Karpas-422 (cell line): ENCODE results near the gene NSUN3. TPM values are rescaled to one million over a fixed set of nuclear protein-coding genes. Genes with fewer than 3 reads are reported as not detected.
A peak's percentile ranks its signal among the peaks of the same experiment; 100 is the strongest.

Experiments
- DNase-seq: peaks from one replicate; pipeline ENCODE4 v3.0.0-alpha.2; 2015
- H2AFZ ChIP-seq: fragments of 200-600 bp; sonication (generic); 2 replicates; pipeline ENCODE4 v1.6.1; 2014; ENCODE audit warnings: antibody characterized with exemption, low read length, mixed read lengths
- H3K27ac ChIP-seq: fragments of 200-600 bp; sonication (generic); 2 replicates; pipeline ENCODE4 v1.5.1; 2014; ENCODE audit warnings: mild to moderate bottlenecking, low read length, moderate library complexity
- H3K27me3 ChIP-seq: fragments of 200-600 bp; sonication (generic); 2 replicates; pipeline ENCODE4 v1.6.1; 2014; ENCODE audit warnings: low read length, mixed read lengths
- H3K36me3 ChIP-seq: fragments of 200-600 bp; sonication (generic); 2 replicates; pipeline ENCODE4 v1.6.1; 2014; ENCODE audit warnings: low read length, mixed read lengths; ENCODE audit not compliant: insufficient read depth
- H3K4me1 ChIP-seq: fragments of 200-600 bp; sonication (generic); 2 replicates; pipeline ENCODE4 v1.6.1; 2014; ENCODE audit warnings: mild to moderate bottlenecking, low read length, mixed read lengths
- H3K4me2 ChIP-seq: fragments of 200-600 bp; sonication (generic); 2 replicates; pipeline ENCODE4 v1.6.1; 2014; ENCODE audit warnings: low read length, low read depth, mild to moderate bottlenecking; ENCODE audit not compliant: poor library complexity, severe bottlenecking
- H3K4me3 ChIP-seq: fragments of 200-600 bp; sonication (generic); 2 replicates; pipeline ENCODE4 v1.5.1; 2014; ENCODE audit warnings: mild to moderate bottlenecking, antibody characterized with exemption, low read length, mixed read lengths
- H3K79me2 ChIP-seq: fragments of 200-600 bp; sonication (generic); 2 replicates; pipeline ENCODE4 v1.6.1; 2014; ENCODE audit warnings: mild to moderate bottlenecking, low read length, mixed read lengths
- H3K9ac ChIP-seq: fragments of 200-600 bp; sonication (generic); 2 replicates; pipeline ENCODE4 v1.6.0; 2014; ENCODE audit warnings: low read length
- H3K9me2 ChIP-seq: fragments of 200-600 bp; sonication (generic), shearing (Covaris generic); replicated peaks from 2 replicates; pipeline ENCODE4 v1.6.0; 2014; ENCODE audit warnings: mild to moderate bottlenecking, low read length, moderate library complexity; ENCODE audit not compliant: insufficient read depth
- H3K9me3 ChIP-seq: fragments of 300-700, 200-600 bp; sonication (generic); 2 replicates; pipeline ENCODE4 v1.6.1; 2014; ENCODE audit warnings: low read length, mixed read lengths
- H4K20me1 ChIP-seq: fragments of 200-600 bp; sonication (generic); 2 replicates; pipeline ENCODE4 v1.6.1; 2014; ENCODE audit warnings: mild to moderate bottlenecking, antibody characterized with exemption, low read length, low read depth; ENCODE audit not compliant: insufficient read depth
- total RNA-seq: library from RNA; depleted of rRNA; stranded (reverse); fragments of >200 nt; shearing (Covaris generic); gene quantifications from 2 replicates; pipeline ENCODE4 v1.2.3, GENCODE V29; 2014; ENCODE audit warnings: low replicate concordance

The NSUN3 gene
- total RNA-seq, 1 experiment from 2014 or later = 36.9 TPM

DNA sequence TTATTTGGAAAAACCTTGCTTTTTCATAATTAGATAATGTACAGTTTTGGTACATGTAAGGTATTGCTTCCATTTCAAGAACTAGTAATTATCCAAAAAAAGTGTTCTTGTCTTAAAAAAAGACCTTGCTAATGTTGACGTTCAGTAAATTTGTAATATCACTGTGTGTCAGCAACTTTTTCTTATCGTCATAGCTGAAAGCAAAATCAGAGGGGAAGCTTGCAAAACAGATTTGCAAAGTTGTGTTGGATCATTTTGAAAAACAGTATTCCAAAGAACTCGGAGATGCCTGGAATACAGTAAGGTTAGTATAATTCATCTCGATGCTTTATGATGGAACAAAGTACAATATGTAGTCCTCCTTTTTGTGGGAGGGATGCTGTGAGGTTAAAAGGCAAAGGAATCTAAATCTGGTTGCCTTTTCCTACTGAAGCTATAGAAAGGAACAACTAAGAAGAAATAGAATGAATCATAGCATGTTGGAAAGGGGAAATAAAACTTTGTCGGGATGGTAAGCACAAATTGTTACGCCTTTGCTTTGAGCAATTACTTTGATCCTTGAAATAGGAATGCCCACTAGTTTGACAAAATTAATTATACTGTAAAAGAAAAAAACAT, 1.5 kb downstream of the NSUN3 start:
- Histone ChIP-seq H3K27ac (no peak overlapping the region), H3K36me3 (peaks cover 14% of the 10 kb centered on the region), H2AFZ (no peak overlapping the region), H3K4me1 (peaks cover 49% of the 10 kb centered on the region), H3K27me3 (no peaks in the 10 kb centered on the region), H3K9ac (peak overlapping the region; percentile 82), H3K9me3 (no peaks in the 10 kb centered on the region), H4K20me1 (no peaks in the 10 kb centered on the region), H3K9me2 (no peaks in the 10 kb centered on the region), H3K4me3 (peak overlapping the region; percentile 75), H3K79me2 (peaks cover 70% of the 10 kb centered on the region), H3K4me2 (peak overlapping the region; percentile 96)
- peak; percentile 52 for DNase-seq

DNA sequence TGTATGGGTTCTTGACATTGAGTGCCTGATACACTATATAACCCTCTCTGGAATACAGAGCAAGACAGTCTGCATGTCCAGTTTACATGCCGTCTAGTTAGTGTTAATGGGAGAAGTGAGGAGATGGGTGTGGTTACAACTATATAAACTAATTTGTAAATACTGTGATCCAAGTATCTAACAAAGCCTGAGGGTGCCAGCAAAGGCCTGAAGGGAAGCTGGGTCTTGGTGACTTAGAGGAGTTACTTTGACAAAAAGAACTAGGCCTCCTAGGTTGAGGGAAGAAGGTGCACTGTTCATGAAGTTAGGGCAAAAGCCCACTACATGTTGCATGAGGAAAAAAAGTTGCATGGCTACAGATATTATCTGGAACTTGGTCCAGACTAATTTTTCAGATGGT, 2.3 kb downstream of the NSUN3 start:
- H3K9me2 ChIP-seq = no peaks in the 10 kb centered on the region
- peak overlapping the region; percentile 75 for H3K4me3 ChIP-seq
- H3K9me3 ChIP-seq = no peaks in the 10 kb centered on the region
- H3K36me3 ChIP-seq = peaks cover 14% of the 10 kb centered on the region
- no peak overlapping the region for H2AFZ ChIP-seq
- no peaks in the 10 kb centered on the region for H3K27me3 ChIP-seq
- H3K9ac ChIP-seq = peak overlapping the region; percentile 82
- peak overlapping the region; percentile 96 for H3K4me2 ChIP-seq
- peaks cover 50% of the 10 kb centered on the region for H3K4me1 ChIP-seq
- DNase-seq = peak; percentile 53
- peak overlapping the region; percentile 59 for H3K27ac ChIP-seq
- H4K20me1 ChIP-seq = no peaks in the 10 kb centered on the region
- H3K79me2 ChIP-seq = peaks cover 78% of the 10 kb centered on the region

DNA sequence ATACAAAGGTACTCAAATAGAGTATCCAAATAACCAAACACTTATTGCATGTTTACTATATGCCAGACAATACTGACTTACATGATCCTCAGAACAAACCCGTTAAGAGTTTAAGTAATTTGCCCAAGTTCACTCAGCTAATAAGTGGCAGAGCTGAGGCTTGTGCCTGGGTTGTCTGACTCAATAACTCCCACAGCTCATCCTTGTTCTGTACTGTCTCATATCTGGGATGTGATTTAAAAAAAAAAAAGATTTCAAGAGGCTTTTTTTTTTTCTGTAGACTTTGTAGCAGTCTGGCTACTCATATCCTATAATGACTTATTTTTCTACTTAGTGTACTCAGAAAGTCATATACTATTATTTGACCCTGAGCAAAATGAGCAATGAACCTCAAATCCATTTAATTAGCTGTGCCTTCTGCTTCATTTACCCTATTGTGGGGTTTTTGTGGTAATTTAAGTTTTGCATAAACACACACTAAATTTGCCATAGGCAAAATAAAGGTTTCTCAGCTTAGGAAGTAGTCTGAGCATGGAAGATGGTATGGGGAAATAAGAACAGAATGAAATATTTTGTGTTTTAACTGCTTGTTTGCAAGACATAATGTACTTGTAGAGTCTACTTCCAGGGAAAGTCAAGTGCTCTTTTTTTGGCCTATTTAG, 3.1 kb downstream of the NSUN3 start:
- H3K9me3 ChIP-seq = no peaks in the 10 kb centered on the region
- peaks cover 14% of the 10 kb centered on the region for H3K36me3 ChIP-seq
- peak; percentile 59 for DNase-seq
- H3K4me3 ChIP-seq = peak overlapping the region; percentile 75; the same call in 1 of the 2 replicates
- no peaks in the 10 kb centered on the region for H4K20me1 ChIP-seq
- peaks cover 50% of the 10 kb centered on the region for H3K4me1 ChIP-seq
- H3K27me3 ChIP-seq = no peaks in the 10 kb centered on the region
- peak overlapping the region; percentile 96 for H3K4me2 ChIP-seq
- H3K9ac ChIP-seq = 0 out of 2 replicates have a peak overlapping the region, but pooled peaks have one; percentile 24
- no peaks in the 10 kb centered on the region for H3K9me2 ChIP-seq
- H2AFZ ChIP-seq = no peak overlapping the region
- peak overlapping the region; percentile 59 for H3K27ac ChIP-seq
- H3K79me2 ChIP-seq = peaks cover 85% of the 10 kb centered on the region

DNA sequence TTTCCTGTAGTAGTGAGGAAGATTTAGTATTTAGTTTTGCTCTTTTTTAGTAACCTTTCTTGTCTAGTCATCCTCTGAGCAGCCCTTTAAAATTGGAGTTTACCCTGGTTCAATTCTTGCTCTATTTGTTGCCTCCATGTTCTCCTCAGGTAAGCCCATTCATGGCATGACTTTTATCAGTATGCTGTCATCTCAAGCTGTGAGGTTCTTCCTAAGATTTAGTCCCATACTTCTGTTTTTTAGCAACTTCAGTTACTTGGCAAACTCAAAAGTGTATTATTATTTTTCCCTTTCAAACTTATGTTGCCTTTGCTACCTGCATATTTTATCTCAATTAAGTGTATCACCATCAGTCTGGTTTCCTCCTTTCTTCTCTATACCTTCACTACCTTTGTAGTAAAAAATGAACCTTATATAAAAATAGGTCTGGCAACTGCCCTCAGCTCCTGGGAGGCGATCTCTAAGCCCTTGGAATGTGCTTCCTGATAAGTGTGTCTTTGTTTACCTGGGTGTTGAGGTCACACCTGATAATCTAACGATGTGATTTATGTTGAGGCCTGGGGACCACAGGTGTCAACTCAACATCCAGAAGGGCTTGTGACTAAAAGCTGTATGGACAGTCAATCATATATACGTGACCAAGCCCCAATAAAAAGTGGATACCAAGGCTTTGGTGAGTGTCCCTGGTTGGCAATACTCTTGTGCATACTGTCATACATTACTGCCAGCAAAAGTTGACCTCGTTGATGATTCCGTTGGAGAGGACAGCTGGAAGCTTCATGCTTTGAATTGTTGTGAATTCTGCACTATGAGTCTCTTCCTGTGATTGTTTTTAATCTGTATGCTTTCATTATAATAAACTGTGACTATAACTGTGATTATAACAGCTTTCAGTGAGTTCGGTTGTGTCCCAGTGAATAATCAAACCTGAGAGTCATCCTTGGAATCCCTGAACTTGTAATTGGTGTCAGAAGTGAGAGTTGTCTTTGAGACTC, 3.9 kb downstream of the NSUN3 start:
- Histone ChIP-seq H3K4me2 (peak overlapping the region; percentile 96), H3K79me2 (peaks cover 89% of the 10 kb centered on the region), H3K4me1 (peaks cover 44% of the 10 kb centered on the region), H3K27me3 (no peaks in the 10 kb centered on the region), H4K20me1 (no peaks in the 10 kb centered on the region), H3K9me2 (no peaks in the 10 kb centered on the region), H3K9ac (no peak overlapping the region), H3K36me3 (peaks cover 16% of the 10 kb centered on the region), H3K27ac (peak overlapping the region; percentile 59), H3K9me3 (no peaks in the 10 kb centered on the region), H2AFZ (no peak overlapping the region), H3K4me3 (no peak overlapping the region)
- DNase-seq = no peak

DNA sequence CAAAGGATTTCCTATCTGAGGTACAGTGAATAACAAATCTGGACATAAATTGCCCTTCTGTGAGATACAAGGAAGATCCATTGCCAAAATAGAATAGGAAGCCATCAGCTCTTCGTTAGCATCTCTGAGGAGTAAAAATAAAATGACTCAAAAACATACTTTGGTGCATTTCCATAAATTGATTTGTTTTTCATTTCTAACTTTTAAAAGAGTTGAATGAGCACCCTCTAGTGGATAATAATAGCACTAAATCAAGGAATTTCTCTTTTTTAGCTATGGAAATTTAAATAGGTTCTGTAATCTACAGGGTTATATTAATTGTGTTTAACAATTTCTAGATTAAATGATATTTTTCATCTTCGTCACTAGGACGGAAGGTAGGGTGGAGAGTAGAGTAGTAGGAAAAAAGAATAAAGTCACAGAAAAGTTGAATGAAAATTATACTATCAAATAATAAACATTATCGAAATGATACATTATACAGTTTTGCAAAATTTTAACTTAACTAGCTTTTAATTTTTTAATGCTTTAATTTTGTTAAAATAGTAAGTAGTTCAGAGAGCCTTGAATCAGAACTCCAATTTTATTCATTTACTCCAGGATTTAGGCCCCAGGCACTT, 6.4 kb downstream of the NSUN3 start:
- Histone ChIP-seq H2AFZ (no peak overlapping the region), H3K9me2 (no peaks in the 10 kb centered on the region), H3K27ac (no peak overlapping the region), H3K4me1 (peaks cover 33% of the 10 kb centered on the region), H3K9ac (no peak overlapping the region), H3K36me3 (peaks cover 22% of the 10 kb centered on the region), H3K4me2 (peak overlapping the region; percentile 4), H4K20me1 (no peaks in the 10 kb centered on the region), H3K4me3 (no peak overlapping the region), H3K79me2 (peaks cover 91% of the 10 kb centered on the region), H3K27me3 (no peaks in the 10 kb centered on the region), H3K9me3 (no peaks in the 10 kb centered on the region)
- DNase-seq = peak; percentile 74

DNA sequence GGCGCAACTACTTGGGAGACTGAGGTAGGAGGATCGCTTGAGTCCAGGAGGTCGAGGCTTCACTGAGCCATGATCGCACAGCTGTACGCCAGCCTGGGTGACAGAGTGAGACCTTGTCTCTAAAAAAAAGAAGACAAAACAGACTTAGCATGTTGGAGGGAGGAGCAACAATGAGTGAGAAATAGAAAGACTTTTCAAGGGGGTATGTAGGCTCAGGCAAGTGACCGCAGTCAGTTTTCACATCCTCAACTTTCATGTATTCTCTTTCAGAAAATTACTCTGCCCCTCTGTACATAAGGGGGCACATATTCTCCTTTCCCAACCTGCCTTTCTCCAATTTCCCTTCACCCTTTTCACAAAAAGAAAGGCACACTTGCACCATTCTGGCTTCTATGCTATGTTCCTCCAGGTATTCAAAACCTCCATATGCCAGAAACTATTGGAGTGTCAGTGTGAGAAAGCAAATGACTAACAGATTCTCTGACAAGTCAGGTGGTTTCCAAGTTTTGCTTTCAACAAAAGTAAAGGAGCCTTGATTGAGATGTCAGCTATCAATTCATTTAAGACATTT, 7.6 kb downstream of the NSUN3 start:
- Histone ChIP-seq H3K9me3 (no peaks in the 10 kb centered on the region), H3K27me3 (no peaks in the 10 kb centered on the region), H3K9me2 (no peaks in the 10 kb centered on the region), H3K79me2 (peaks cover 91% of the 10 kb centered on the region), H3K36me3 (peaks cover 24% of the 10 kb centered on the region), H2AFZ (no peak overlapping the region), H3K9ac (no peak overlapping the region), H3K4me2 (no peak overlapping the region), H4K20me1 (no peaks in the 10 kb centered on the region), H3K4me3 (no peak overlapping the region), H3K27ac (no peak overlapping the region), H3K4me1 (peaks cover 22% of the 10 kb centered on the region)
- DNase-seq = no peak

DNA sequence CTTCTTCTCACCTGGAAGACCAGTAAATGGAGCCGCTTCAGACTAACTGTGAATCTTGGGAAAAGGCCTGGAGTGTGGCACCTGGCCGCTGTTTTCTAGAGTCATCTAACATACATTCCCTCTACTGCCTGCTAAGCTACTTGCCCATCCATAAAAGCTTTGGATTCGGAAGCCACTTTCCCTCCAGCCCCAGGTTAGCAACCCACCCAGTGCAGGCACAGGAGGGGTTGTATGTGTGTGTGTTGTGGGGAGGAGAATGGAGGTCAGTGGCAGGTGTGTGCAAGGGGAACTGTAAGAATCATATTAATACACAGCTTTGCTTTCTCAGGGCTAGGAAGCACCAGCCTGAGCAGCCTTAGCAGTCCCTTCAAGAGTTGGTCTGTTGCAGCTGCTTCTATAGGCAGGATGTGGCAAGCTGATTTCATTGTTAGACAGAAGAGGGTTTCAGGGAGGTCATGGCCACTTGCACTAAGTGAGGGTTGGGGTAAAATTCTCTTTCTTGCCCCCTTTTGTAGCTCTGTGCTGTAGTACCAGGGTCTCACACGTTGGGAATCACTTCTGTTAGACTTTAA, 8.9 kb downstream of the NSUN3 start:
- Histone ChIP-seq H3K4me3 (no peak overlapping the region), H4K20me1 (no peaks in the 10 kb centered on the region), H3K4me1 (peaks cover 8% of the 10 kb centered on the region), H2AFZ (no peak overlapping the region), H3K9me2 (no peaks in the 10 kb centered on the region), H3K27ac (no peak overlapping the region), H3K9me3 (no peaks in the 10 kb centered on the region), H3K36me3 (peaks cover 24% of the 10 kb centered on the region), H3K27me3 (no peaks in the 10 kb centered on the region), H3K4me2 (no peak overlapping the region), H3K9ac (no peak overlapping the region), H3K79me2 (peaks cover 91% of the 10 kb centered on the region)
- DNase-seq = no peak
